K562 (cell line): ENCODE measurements around the gene CDC42EP1. TPM values are rescaled to one million over a fixed set of nuclear protein-coding genes. Genes with fewer than 3 reads are reported as not detected.

Experiments
- ASH1L ChIP-seq: fragments of 450-650 bp; IDR thresholded peaks from 2 replicates; pipeline ENCODE4 v1.6.1; 2018; ENCODE audit warnings: borderline replicate concordance, mild to moderate bottlenecking, low read depth; ENCODE audit not compliant: partially characterized antibody
- CLOCK ChIP-seq: fragments of 250-450 bp; sonication (Bioruptor Pico); IDR thresholded peaks from 2 replicates; pipeline ENCODE4 v1.4.0; 2020; ENCODE audit warnings: mild to moderate bottlenecking, moderate library complexity, borderline replicate concordance
- ETS1 ChIP-seq: conservative IDR thresholded peaks from 2 replicates; pipeline ENCODE4 v1.6.1; 2011; ENCODE audit warnings: low read depth, mild to moderate bottlenecking, low read length; ENCODE audit not compliant: control insufficient read depth
- GTF3C2 ChIP-seq: IDR thresholded peaks from 3 replicates; pipeline ENCODE4 v1.6.1; 2011; ENCODE audit warnings: borderline replicate concordance, mild to moderate bottlenecking, moderate library complexity; ENCODE audit not compliant: insufficient read length; ENCODE audit errors: extremely low read depth
- HBP1 ChIP-seq: fragments of 450-650 bp; formaldehyde crosslinking; IDR thresholded peaks from 2 replicates; pipeline ENCODE4 v1.4.0; 2022; ENCODE audit warnings: missing genetic modification characterization
- HMBOX1 ChIP-seq: sonication (generic); IDR thresholded peaks from 2 replicates; pipeline ENCODE4 v1.6.1; 2016
- LARP7 ChIP-seq: fragments of 450-650 bp; IDR thresholded peaks from 2 replicates; pipeline ENCODE4 v1.6.1; 2016
- MAX ChIP-seq: sonication (generic); formaldehyde crosslinking; IDR thresholded peaks from 2 replicates; pipeline ENCODE4 v1.9.0; 2022; ENCODE audit warnings: mild to moderate bottlenecking, missing genetic modification reagents
- MBD2 ChIP-seq: sonication (generic); IDR thresholded peaks from 2 replicates; pipeline ENCODE4 v1.6.1; 2016; ENCODE audit warnings: low read depth, borderline replicate concordance
- NCOA1 ChIP-seq: fragments of 450-650 bp; IDR thresholded peaks from 2 replicates; pipeline ENCODE4 v1.6.1; 2016; ENCODE audit warnings: low read depth
- RAD21 ChIP-seq, 2 experiments: fragments of 250-450 bp in 1 of 2; fragments of 450-650 bp in 1 of 2; sonication (Bioruptor Pico) in 1 of 2; formaldehyde crosslinking in 1 of 2; IDR thresholded peaks in 1 of 2; conservative IDR thresholded peaks in 1 of 2; 2 replicates each; pipeline versions ENCODE4 v1.4.0 to v1.8.0; 2020 to 2022; ENCODE audit warnings: mild to moderate bottlenecking in 2 of 2, moderate library complexity in 1 of 2
- RBFOX2 ChIP-seq: fragments of 200-400 bp; formaldehyde crosslinking; IDR thresholded peaks from 2 replicates; pipeline ENCODE4 v1.6.1; 2017; ENCODE audit warnings: low read depth, mild to moderate bottlenecking, low read length, moderate library complexity
- TEAD4 ChIP-seq, 2 experiments: sonication (generic) in 1 of 2; formaldehyde crosslinking in 1 of 2; IDR thresholded peaks; 2 replicates each; pipeline versions ENCODE4 v1.6.1 to v1.8.0; 2012 to 2022; ENCODE audit warnings: borderline replicate concordance in 1 of 2, inconsistent platforms in 1 of 2, low read length in 1 of 2, mild to moderate bottlenecking in 1 of 2, missing genetic modification reagents in 1 of 2
- ZBTB43 ChIP-seq: sonication (generic); formaldehyde crosslinking; IDR thresholded peaks from 2 replicates; pipeline ENCODE4 v1.8.0; 2023; ENCODE audit warnings: mild to moderate bottlenecking, missing genetic modification reagents
- ZNF143 ChIP-seq: sonication (generic); formaldehyde crosslinking; IDR thresholded peaks from 2 replicates; pipeline ENCODE4 v1.9.0; 2022; ENCODE audit warnings: mild to moderate bottlenecking, missing genetic modification reagents
- polyA plus RNA-seq, 8 experiments: library from polyadenylated mRNA; depleted of rRNA in 4 of 8; stranded (reverse) in 5 of 8; unstranded in 3 of 8; fragments of >200 nt; fragmentation: Nextera tagmentation in 2 of 8; fragmentation: Illumina TruSeq in 1 of 8; extraction: Ambion mirVana in 2 of 8; extraction: Trizol in 1 of 8; gene quantifications; 2 replicates each; pipeline versions ENCODE4 v1.2.1 to v1.2.3, GENCODE V29; 2011 to 2014; ENCODE audit warnings: inconsistent platforms in 1 of 8, missing spikeins in 1 of 8
- total RNA-seq, 7 experiments: library from RNA; depleted of rRNA in 6 of 7; stranded (reverse); fragments of >200 nt in 6 of 7; fragmentation: Illumina TruSeq in 2 of 7; extraction: Trizol in 2 of 7; gene quantifications; 2 replicates each; pipeline versions ENCODE4 v1.2.1 to v1.2.3, GENCODE V29; 2011 to 2021; ENCODE audit warnings: low replicate concordance in 1 of 7

CDC42EP1 gene
- total and polyA plus RNA-seq, 9 of the 15 experiments (the other 6 are each of a cell fraction or from before 2014, with no cell fraction given), result 0.67 to 70.2 (median 7.3) TPM

GRCh38 chr22:37560608-37561211 is 430 bp downstream of the CDC42EP1 start (continued):
- no peak for TF ChIP-seq MAX (CRISPR knock-in tag)
- no peak for TF ChIP-seq ASH1L
- TF ChIP-seq ETS1, result peak; percentile 17; the same call in 1 of the 2 replicates
- TF ChIP-seq RBFOX2, result peak; percentile 65
- no peak for TF ChIP-seq HBP1 (CRISPR knock-in tag)
- TF ChIP-seq LARP7, result no peak
- TF ChIP-seq NCOA1, result no peak
- no peak for TF ChIP-seq HMBOX1
- 0 out of 2 replicates have a peak, but pooled peaks have one; percentile 13 for TF ChIP-seq ZNF143
- TF ChIP-seq RAD21 (CRISPR knock-in tag; conservative IDR thresholded peaks at IDR 0.05 in 1 of 2, IDR thresholded peaks at IDR 0.05 in 1 of 2), result no peak
- no peak for TF ChIP-seq GTF3C2
- no peak for TF ChIP-seq ZBTB43 (CRISPR knock-in tag)
- TF ChIP-seq CLOCK (CRISPR knock-in tag), result no peak
- TF ChIP-seq MBD2, result no peak
- TF ChIP-seq TEAD4 (IDR thresholded peaks at IDR 0.05; ENCODE audit: low read length), result 0 out of 2 replicates have a peak, but pooled peaks have one; percentile 18
- TF ChIP-seq TEAD4 (CRISPR knock-in tag; IDR thresholded peaks at IDR 0.05; ENCODE audit: borderline replicate concordance), result no peak
